HepG2 (cell line): ENCODE results near the gene DCLK1. TPM values are rescaled to one million over a fixed set of nuclear protein-coding genes. Genes with fewer than 3 reads are reported as not detected.

Experiments used
- ELF4 ChIP-seq: sonication (generic); formaldehyde crosslinking; IDR thresholded peaks from 2 replicates; pipeline ENCODE4 v1.5.0; 2020; ENCODE audit warnings: missing genetic modification reagents, mild to moderate bottlenecking, moderate library complexity, borderline replicate concordance
- MYC ChIP-seq: sonication (generic); formaldehyde crosslinking; IDR thresholded peaks from 2 replicates; pipeline ENCODE4 v1.9.0; 2021; ENCODE audit warnings: missing genetic modification reagents, borderline replicate concordance
- NCOR1 ChIP-seq: fragments of 200-600 bp; sonication (generic); IDR thresholded peaks from 2 replicates; pipeline ENCODE4 v1.7.0; 2017; ENCODE audit warnings: antibody characterized with exemption, low read length, borderline replicate concordance
- SATB2 ChIP-seq: sonication (generic); formaldehyde crosslinking; IDR thresholded peaks from 2 replicates; pipeline ENCODE4 v1.5.0; 2020; ENCODE audit warnings: missing genetic modification reagents
- TAF1 ChIP-seq: sonication (generic); formaldehyde crosslinking; IDR thresholded peaks from 2 replicates; pipeline ENCODE4 v1.4.0; 2020; ENCODE audit warnings: missing genetic modification reagents
- ZMYM4 ChIP-seq: sonication (generic); formaldehyde crosslinking; IDR thresholded peaks from 2 replicates; pipeline ENCODE4 v1.8.1; 2023; ENCODE audit warnings: mild to moderate bottlenecking, missing genetic modification reagents
- ZNF383 ChIP-seq: sonication (generic); formaldehyde crosslinking; IDR thresholded peaks from 2 replicates; pipeline ENCODE4 v1.4.0; 2020; ENCODE audit warnings: missing genetic modification reagents, mild to moderate bottlenecking, borderline replicate concordance
- polyA plus RNA-seq, 8 experiments: library from polyadenylated mRNA; depleted of rRNA in 3 of 8; stranded (reverse) in 7 of 8; unstranded in 1 of 8; fragments of >200 nt; fragmentation: Illumina TruSeq in 4 of 8; extraction: Trizol in 4 of 8; gene quantifications; 2 replicates each; pipeline versions ENCODE4 v1.2.1 to v1.2.3, GENCODE V29; 2011 to 2016; ENCODE audit warnings: low read depth in 4 of 8, missing spikeins in 1 of 8, mixed read lengths in 1 of 8; ENCODE audit not compliant: insufficient read depth in 1 of 8
- total RNA-seq, 5 experiments: library from RNA; depleted of rRNA; stranded (reverse); fragments of >200 nt; fragmentation: Illumina TruSeq; extraction: Trizol; gene quantifications; 2 replicates each; pipeline ENCODE4 v1.2.3, GENCODE V29; 2016; ENCODE audit warnings: low read depth in 1 of 5
- TF ChIP-seq, protein P1 (sequence below): IDR thresholded peaks from 2 replicates; pipeline ENCODE4 v1.4.0; 2020; ENCODE audit warnings: mild to moderate bottlenecking, missing genetic modification reagents
- TF ChIP-seq, protein P2 (sequence below): sonication (generic); formaldehyde crosslinking; IDR thresholded peaks from 2 replicates; pipeline ENCODE4 v1.5.0; 2020; ENCODE audit warnings: mild to moderate bottlenecking, missing genetic modification reagents
- TF ChIP-seq, protein P3 (sequence below): sonication (generic); formaldehyde crosslinking; IDR thresholded peaks from 2 replicates; pipeline ENCODE4 v1.4.0; 2020; ENCODE audit warnings: missing genetic modification reagents

Gene DCLK1
- total and polyA plus RNA-seq, 2 of the 13 experiments (the other 11 are each of a cell fraction or from before 2014, with no cell fraction given), result not detected

DNA sequence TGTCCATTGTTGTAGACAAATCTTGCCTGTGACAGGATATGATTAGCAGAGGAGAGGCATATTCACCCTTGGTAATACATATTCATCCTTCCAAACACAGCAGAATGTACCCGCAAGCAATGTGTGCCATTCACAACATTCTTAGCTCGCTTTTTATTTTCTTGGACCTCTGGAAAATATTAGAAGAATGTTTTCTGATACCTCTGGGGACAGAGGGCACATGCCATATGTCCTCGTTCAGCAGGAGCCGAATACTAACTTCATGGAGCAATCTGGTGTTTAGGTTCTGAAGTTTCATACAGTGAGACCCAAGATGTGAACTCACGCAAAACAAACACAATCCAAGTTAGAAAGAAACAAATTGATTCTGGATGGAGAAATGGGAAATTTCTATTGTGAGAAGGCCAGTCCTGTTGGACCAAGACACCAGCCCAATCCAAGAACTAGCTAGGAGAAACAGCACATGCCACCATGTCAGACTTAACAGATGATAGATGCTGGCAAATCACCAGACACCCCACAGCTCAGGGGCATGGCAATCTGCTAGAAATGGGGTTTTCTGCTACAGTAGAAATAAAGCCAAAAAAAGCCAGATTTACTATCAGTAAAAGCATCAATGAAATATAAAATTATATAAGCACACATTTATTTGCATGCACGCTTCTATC lies 297.4 kb downstream of the DCLK1 start (continued):
- TF ChIP-seq, protein P1, sequence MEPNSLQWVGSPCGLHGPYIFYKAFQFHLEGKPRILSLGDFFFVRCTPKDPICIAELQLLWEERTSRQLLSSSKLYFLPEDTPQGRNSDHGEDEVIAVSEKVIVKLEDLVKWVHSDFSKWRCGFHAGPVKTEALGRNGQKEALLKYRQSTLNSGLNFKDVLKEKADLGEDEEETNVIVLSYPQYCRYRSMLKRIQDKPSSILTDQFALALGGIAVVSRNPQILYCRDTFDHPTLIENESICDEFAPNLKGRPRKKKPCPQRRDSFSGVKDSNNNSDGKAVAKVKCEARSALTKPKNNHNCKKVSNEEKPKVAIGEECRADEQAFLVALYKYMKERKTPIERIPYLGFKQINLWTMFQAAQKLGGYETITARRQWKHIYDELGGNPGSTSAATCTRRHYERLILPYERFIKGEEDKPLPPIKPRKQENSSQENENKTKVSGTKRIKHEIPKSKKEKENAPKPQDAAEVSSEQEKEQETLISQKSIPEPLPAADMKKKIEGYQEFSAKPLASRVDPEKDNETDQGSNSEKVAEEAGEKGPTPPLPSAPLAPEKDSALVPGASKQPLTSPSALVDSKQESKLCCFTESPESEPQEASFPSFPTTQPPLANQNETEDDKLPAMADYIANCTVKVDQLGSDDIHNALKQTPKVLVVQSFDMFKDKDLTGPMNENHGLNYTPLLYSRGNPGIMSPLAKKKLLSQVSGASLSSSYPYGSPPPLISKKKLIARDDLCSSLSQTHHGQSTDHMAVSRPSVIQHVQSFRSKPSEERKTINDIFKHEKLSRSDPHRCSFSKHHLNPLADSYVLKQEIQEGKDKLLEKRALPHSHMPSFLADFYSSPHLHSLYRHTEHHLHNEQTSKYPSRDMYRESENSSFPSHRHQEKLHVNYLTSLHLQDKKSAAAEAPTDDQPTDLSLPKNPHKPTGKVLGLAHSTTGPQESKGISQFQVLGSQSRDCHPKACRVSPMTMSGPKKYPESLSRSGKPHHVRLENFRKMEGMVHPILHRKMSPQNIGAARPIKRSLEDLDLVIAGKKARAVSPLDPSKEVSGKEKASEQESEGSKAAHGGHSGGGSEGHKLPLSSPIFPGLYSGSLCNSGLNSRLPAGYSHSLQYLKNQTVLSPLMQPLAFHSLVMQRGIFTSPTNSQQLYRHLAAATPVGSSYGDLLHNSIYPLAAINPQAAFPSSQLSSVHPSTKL (CRISPR knock-in tag), result no peak
- no peak for TF ChIP-seq ELF4 (CRISPR knock-in tag)
- TF ChIP-seq NCOR1, result no peak
- TF ChIP-seq, protein P2, sequence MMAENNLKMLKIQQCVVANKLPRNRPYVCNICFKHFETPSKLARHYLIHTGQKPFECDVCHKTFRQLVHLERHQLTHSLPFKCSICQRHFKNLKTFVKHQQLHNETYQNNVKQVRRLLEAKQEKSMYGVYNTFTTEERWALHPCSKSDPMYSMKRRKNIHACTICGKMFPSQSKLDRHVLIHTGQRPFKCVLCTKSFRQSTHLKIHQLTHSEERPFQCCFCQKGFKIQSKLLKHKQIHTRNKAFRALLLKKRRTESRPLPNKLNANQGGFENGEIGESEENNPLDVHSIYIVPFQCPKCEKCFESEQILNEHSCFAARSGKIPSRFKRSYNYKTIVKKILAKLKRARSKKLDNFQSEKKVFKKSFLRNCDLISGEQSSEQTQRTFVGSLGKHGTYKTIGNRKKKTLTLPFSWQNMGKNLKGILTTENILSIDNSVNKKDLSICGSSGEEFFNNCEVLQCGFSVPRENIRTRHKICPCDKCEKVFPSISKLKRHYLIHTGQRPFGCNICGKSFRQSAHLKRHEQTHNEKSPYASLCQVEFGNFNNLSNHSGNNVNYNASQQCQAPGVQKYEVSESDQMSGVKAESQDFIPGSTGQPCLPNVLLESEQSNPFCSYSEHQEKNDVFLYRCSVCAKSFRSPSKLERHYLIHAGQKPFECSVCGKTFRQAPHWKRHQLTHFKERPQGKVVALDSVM (CRISPR knock-in tag), result no peak
- no peak for TF ChIP-seq ZNF383
- TF ChIP-seq SATB2 (CRISPR knock-in tag), result no peak
- no peak for TF ChIP-seq MYC (CRISPR knock-in tag)
- TF ChIP-seq ZMYM4 (CRISPR knock-in tag), result no peak
- TF ChIP-seq, protein P3, sequence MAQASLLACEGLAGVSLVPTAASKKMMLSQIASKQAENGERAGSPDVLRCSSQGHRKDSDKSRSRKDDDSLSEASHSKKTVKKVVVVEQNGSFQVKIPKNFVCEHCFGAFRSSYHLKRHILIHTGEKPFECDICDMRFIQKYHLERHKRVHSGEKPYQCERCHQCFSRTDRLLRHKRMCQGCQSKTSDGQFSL, result no peak
- no peak for TF ChIP-seq TAF1 (CRISPR knock-in tag)
